Measurements from ENCODE around the gene HMGCLL1. TPM values are rescaled to one million over a fixed set of nuclear protein-coding genes. Genes with fewer than 3 reads are reported as not detected.

The HMGCLL1 gene
- total RNA-seq: under 0.01 and 0.36 TPM in 2 replicates

DNA sequence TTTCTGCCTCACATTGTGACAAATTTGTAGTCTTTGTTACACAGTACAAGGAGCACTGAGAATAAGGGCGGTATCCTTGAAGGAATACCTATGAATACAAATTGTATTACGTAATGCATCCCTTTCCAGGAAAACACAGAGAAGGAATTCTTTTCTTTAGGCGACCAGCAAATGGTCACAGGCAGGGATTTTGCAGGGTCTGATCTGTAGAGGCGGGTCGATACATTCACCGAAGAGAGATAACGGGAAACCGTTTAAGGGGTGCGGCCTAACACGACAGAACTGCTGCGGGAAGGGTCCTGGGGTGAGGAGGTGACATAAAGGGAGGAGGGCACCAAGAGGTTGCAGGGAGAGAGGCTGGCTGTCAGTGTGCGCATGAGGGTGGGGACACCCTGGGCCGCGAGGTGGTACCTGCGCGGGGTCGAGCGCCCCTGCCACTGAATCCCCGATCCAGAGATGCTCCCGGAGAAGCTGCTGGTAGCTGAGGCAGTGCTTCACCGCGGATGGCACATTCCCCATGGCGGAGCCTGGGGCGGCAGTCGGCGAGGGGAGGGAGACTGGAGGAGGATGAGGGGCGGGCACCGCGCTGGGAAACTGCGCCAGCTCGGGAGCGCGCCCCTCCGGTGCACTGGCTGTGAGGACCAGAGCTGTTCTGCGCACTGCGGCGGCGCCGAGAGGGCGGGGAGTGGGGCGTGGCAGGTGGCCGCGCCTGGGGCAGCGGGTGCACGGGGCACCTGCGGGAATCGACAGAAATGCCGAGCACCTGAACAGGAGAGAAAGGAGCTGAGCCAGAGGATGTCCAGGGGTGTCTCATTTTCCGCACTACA is at the start of gene HMGCLL1:
Gene HMGCLL1 (minus strand): TSS at position 656 of the 827 bp plus-strand sequence. CDS start 137 bp downstream, at position 519.
- TF ChIP-seq, protein P1, sequence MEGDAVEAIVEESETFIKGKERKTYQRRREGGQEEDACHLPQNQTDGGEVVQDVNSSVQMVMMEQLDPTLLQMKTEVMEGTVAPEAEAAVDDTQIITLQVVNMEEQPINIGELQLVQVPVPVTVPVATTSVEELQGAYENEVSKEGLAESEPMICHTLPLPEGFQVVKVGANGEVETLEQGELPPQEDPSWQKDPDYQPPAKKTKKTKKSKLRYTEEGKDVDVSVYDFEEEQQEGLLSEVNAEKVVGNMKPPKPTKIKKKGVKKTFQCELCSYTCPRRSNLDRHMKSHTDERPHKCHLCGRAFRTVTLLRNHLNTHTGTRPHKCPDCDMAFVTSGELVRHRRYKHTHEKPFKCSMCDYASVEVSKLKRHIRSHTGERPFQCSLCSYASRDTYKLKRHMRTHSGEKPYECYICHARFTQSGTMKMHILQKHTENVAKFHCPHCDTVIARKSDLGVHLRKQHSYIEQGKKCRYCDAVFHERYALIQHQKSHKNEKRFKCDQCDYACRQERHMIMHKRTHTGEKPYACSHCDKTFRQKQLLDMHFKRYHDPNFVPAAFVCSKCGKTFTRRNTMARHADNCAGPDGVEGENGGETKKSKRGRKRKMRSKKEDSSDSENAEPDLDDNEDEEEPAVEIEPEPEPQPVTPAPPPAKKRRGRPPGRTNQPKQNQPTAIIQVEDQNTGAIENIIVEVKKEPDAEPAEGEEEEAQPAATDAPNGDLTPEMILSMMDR (IDR thresholded peaks at IDR 0.05; ENCODE audit: extremely low read depth, low read depth, low read length): no peak
- Histone ChIP-seq H3K4me3 (ENCODE audit: insufficient read depth, low read length) (peak within 1 kb of the TSS; percentile 59), H4K20me1 (ENCODE audit: insufficient read depth, low read length) (no peaks in the 10 kb centered on the region), H2AFZ (ENCODE audit: low read length) (peak within 1 kb of the TSS; percentile 58), H3K79me2 (ENCODE audit: insufficient read depth, low read length) (no peaks in the 10 kb centered on the region), H3K4me1 (ENCODE audit: insufficient read depth, low read length) (peaks cover 3% of the 10 kb centered on the region), H3K9me3 (ENCODE audit: low read depth, low read length) (no peaks in the 10 kb centered on the region), H3K27me3 (ENCODE audit: insufficient read depth, low read length) (peaks cover 17% of the 10 kb centered on the region), H3K4me2 (ENCODE audit: insufficient read depth, low read length) (peak within 1 kb of the TSS; percentile 72), H3K27ac (ENCODE audit: low read depth, low read length) (no peak within 1 kb of the TSS), H3K36me3 (ENCODE audit: insufficient read depth, low read length) (no peaks in the 10 kb centered on the region)
- DNase-seq (ENCODE audit: insufficient read length, low spot score, missing footprints): peak; percentile 60

DNA sequence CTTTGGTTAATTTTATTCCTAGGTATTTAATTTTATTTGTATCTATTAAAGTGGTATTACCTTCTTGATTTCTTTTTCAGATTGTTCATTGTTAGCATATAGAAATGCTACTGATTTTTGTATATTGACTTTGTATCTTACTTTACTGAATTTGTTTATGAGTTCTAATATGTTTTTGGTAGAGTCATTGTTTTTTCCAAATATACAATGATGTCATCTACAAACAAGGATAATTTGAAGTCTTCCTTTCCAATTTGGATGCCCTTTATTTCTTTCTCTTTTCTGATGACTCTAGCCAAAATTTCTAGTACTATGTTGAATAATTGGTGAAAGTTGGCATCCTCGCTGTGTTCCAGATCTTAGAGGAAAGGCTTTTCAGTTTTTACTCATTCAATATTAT is 43.0 kb upstream of the HMGCLL1 start:
- Histone ChIP-seq H3K36me3 (ENCODE audit: insufficient read depth, low read length) (no peaks in the 10 kb centered on the region), H2AFZ (ENCODE audit: low read length) (no peak overlapping the region), H4K20me1 (ENCODE audit: insufficient read depth, low read length) (no peaks in the 10 kb centered on the region), H3K9me3 (ENCODE audit: low read depth, low read length) (no peaks in the 10 kb centered on the region), H3K27ac (ENCODE audit: low read depth, low read length) (no peak overlapping the region), H3K4me2 (ENCODE audit: insufficient read depth, low read length) (no peak overlapping the region), H3K27me3 (ENCODE audit: insufficient read depth, low read length) (no peaks in the 10 kb centered on the region), H3K4me3 (ENCODE audit: insufficient read depth, low read length) (no peak overlapping the region), H3K4me1 (ENCODE audit: insufficient read depth, low read length) (no peaks in the 10 kb centered on the region), H3K79me2 (ENCODE audit: insufficient read depth, low read length) (no peaks in the 10 kb centered on the region)
- TF ChIP-seq, protein P1 (IDR thresholded peaks at IDR 0.05; ENCODE audit: extremely low read depth, low read depth, low read length): no peak
- no peak for DNase-seq (ENCODE audit: insufficient read length, low spot score, missing footprints)

DNA sequence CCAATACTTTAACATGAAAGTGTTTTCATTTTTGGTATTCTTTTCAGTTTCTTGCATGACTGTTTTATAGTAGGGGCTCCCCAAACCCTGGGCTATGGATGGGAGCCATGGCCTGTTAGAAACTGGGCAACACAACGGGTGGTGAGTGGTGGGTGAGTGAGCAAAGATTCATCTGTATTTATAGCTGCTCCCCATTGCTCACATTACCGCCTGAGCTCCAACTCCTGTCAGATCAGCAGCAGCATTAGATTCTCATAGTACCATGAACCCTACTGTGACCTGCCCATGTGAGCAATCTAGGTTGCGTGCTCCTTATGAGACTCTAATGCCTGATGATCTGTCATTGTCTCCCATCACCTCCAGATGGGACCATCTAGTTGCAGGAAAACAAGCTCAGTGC is 42.3 kb upstream of the HMGCLL1 start:
- Histone ChIP-seq H3K27ac (ENCODE audit: low read depth, low read length) (no peak overlapping the region), H2AFZ (ENCODE audit: low read length) (no peak overlapping the region), H3K27me3 (ENCODE audit: insufficient read depth, low read length) (no peaks in the 10 kb centered on the region), H3K9me3 (ENCODE audit: low read depth, low read length) (no peaks in the 10 kb centered on the region), H3K4me2 (ENCODE audit: insufficient read depth, low read length) (no peak overlapping the region), H3K79me2 (ENCODE audit: insufficient read depth, low read length) (no peaks in the 10 kb centered on the region), H3K36me3 (ENCODE audit: insufficient read depth, low read length) (no peaks in the 10 kb centered on the region), H4K20me1 (ENCODE audit: insufficient read depth, low read length) (no peaks in the 10 kb centered on the region), H3K4me3 (ENCODE audit: insufficient read depth, low read length) (no peak overlapping the region), H3K4me1 (ENCODE audit: insufficient read depth, low read length) (no peaks in the 10 kb centered on the region)
- no peak for DNase-seq (ENCODE audit: insufficient read length, low spot score, missing footprints)
- TF ChIP-seq, protein P1 (IDR thresholded peaks at IDR 0.05; ENCODE audit: extremely low read depth, low read depth, low read length): no peak

DNA sequence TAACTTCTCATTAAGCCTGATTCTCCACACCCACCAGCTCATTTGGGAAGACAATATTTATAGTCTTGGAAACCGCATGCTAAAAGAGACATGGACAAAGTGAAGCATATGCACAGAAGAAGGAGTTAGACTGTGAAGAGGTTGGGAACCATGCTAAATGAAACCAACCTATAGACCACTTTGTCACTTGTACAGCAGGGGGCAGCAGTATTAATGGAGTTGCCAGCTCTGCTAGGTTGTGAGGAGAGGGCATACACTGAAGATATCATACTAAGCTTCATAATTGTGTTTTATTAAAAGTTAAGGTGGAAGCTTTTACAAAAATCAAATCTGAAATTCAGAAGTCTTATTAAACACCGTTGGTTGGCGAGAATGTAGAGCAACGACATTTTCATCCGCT is 38.3 kb upstream of the HMGCLL1 start:
- H3K4me2 ChIP-seq (ENCODE audit: insufficient read depth, low read length): no peak overlapping the region
- TF ChIP-seq, protein P1 (IDR thresholded peaks at IDR 0.05; ENCODE audit: extremely low read depth, low read depth, low read length): peak; percentile 71
- no peak for DNase-seq (ENCODE audit: insufficient read length, low spot score, missing footprints)
- H3K4me3 ChIP-seq (ENCODE audit: insufficient read depth, low read length): no peak overlapping the region
- no peaks in the 10 kb centered on the region for H3K9me3 ChIP-seq (ENCODE audit: low read depth, low read length)
- H3K36me3 ChIP-seq (ENCODE audit: insufficient read depth, low read length): no peaks in the 10 kb centered on the region
- no peaks in the 10 kb centered on the region for H3K79me2 ChIP-seq (ENCODE audit: insufficient read depth, low read length)
- no peaks in the 10 kb centered on the region for H3K27me3 ChIP-seq (ENCODE audit: insufficient read depth, low read length)
- no peak overlapping the region for H3K27ac ChIP-seq (ENCODE audit: low read depth, low read length)
- no peak overlapping the region for H2AFZ ChIP-seq (ENCODE audit: low read length)
- H3K4me1 ChIP-seq (ENCODE audit: insufficient read depth, low read length): no peaks in the 10 kb centered on the region
- no peaks in the 10 kb centered on the region for H4K20me1 ChIP-seq (ENCODE audit: insufficient read depth, low read length)

All from osteoblast (primary cell).